ENCODE data around the gene RCOR1. TPM values are rescaled to one million over a fixed set of nuclear protein-coding genes. Genes with fewer than 3 reads are reported as not detected.

The RCOR1 gene
- total and polyA plus RNA-seq, 2 of the 8 experiments (the other 6 are each of a cell fraction or from before 2014, with no cell fraction given): 12.3 to 26.3 TPM

DNA sequence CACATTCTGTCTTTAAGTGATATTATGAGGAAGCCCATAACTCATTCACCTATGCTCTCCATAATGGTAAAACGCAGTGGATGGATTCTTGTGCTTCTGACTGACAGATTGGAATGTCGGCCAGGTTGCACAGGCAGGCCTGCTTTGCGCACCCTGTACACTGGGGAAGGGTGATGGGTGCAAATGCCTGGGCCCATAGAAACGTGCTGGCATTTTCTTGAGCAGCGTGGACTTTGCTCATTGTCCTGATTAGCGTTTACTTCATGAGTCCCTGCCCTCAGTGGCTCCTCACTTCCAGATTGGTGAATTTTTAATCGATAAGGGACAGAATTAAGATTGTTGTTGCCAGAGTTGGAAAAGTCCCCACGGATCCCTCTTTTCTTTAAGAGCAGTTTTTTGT lies 103.9 kb downstream of the RCOR1 start:
- Histone ChIP-seq H3K18ac (ENCODE audit: extremely low read depth, low read length) (no peak overlapping the region), H3K4me2 (ENCODE audit: insufficient read depth in 1 of 2, low read depth in 2 of 2, low read length in 2 of 2) (no peak overlapping the region), H3K9ac (replicated peaks in 1 of 4; ENCODE audit: extremely low read depth in 1 of 4, low read depth in 3 of 4, low read length in 3 of 4) (no peak overlapping the region; a peak in 1 of 7 replicates), H3K9me3 (ENCODE audit: insufficient read depth in 2 of 2, low read depth in 1 of 2, low read length in 1 of 2) (no peaks in the 10 kb centered on the region), H2AFZ (ENCODE audit: low read length) (no peak overlapping the region), H4K91ac (replicated peaks; ENCODE audit: insufficient read length, low read length) (no peak overlapping the region), H3K4ac (replicated peaks; ENCODE audit: insufficient read length, low read depth, low read length) (no peak overlapping the region), H4K5ac (ENCODE audit: insufficient read length, low read depth, low read length) (no peak overlapping the region), H3K4me1 (replicated peaks in 1 of 4; ENCODE audit: control insufficient read depth in 3 of 4, insufficient read depth in 4 of 4, low read length in 3 of 4) (peaks cover 0 to 8% (median under 1%) of the 10 kb centered on the region in 4 experiments; a peak in 2 of 7 replicates), H3K79me1 (ENCODE audit: low read depth, low read length) (no peaks in the 10 kb centered on the region; the same call in 1 of the 2 replicates), H3K14ac (ENCODE audit: insufficient read length) (no peak overlapping the region), H4K8ac (ENCODE audit: extremely low read depth, insufficient read depth, low read length) (no peak overlapping the region), H4K20me1 (replicated peaks in 1 of 2; ENCODE audit: control insufficient read depth in 1 of 2, insufficient read depth in 2 of 2, low read length in 2 of 2) (peaks cover 6 to 7% of the 10 kb centered on the region in 2 experiments), H3K23me2 (ENCODE audit: low read depth, low read length) (no peaks in the 10 kb centered on the region), H2BK15ac (ENCODE audit: low read length) (no peak overlapping the region), H2AK5ac (ENCODE audit: low read depth, low read length) (no peak overlapping the region), H2BK12ac (ENCODE audit: low read depth, low read length) (no peak overlapping the region), H3K27ac (ENCODE audit: low read depth, low read length) (no peak overlapping the region), H2BK20ac (ENCODE audit: low read length) (0 out of 2 replicates have a peak overlapping the region, but pooled peaks have one; percentile 49), H3K56ac (replicated peaks; ENCODE audit: insufficient read length, low read depth, low read length) (no peak overlapping the region), H3K23ac (ENCODE audit: insufficient read length) (no peak overlapping the region), H3K27me3 (replicated peaks in 1 of 4; ENCODE audit: control insufficient read depth in 3 of 4, extremely low read depth in 1 of 4, insufficient read depth in 3 of 4, low read length in 3 of 4) (no peaks in the 10 kb centered on the region), H3K4me3 (ENCODE audit: extremely low read depth in 1 of 4, insufficient read depth in 2 of 4, low read depth in 3 of 4, low read length in 4 of 4) (no peak overlapping the region), H2BK5ac (ENCODE audit: low read depth, low read length) (no peak overlapping the region), H2BK120ac (replicated peaks; ENCODE audit: low read depth, low read length) (no peak overlapping the region), H3K36me3 (ENCODE audit: control insufficient read depth in 2 of 4, insufficient read depth in 4 of 4, low read length in 3 of 4) (no peaks in the 10 kb centered on the region), H3K79me2 (ENCODE audit: control insufficient read depth in 1 of 2, insufficient read depth in 2 of 2, low read length in 2 of 2) (peaks cover 6 to 55% of the 10 kb centered on the region in 2 experiments; a peak in 3 of 4 replicates)
- 85% methylated on average over 8 of the region's 8 CpGs; no CpG with 5 or more reads in 1 of the 2 experiments for WGBS, 2 experiments (ENCODE audit: extremely low coverage in 1 of 2, insufficient coverage in 1 of 2, insufficient read length in 1 of 2, insufficient replicate concordance in 2 of 2, low coverage in 1 of 2, low lambda C conversion rate in 2 of 2, missing lambda C conversion rate in 1 of 2)
- POLR2A ChIA-PET (ENCODE audit: partially characterized antibody): interaction anchor here (0.7 kb wide), 1 partner anchor 87 kb away, joined by 3 read pairs; no protein-coding TSS in a partner anchor
- DNase-seq (ENCODE audit: low read depth in 1 of 2, low spot score in 2 of 2) (no peak), FAIRE-seq (no peak)
- CTCF ChIA-PET (ENCODE audit: partially characterized antibody): interaction anchor here (0.8 to 4.1 kb wide), 14 partner anchors 9 to 221 kb away, joined by 3 to 63 read pairs (median 4); no protein-coding TSS in a partner anchor
- no peak for TF ChIP-seq YY1 (IDR thresholded peaks at IDR 0.05; ENCODE audit: low read depth, low read length)
- no peak for TF ChIP-seq TCF12 (IDR thresholded peaks at IDR 0.05; ENCODE audit: low read depth, low read length)
- TF ChIP-seq SIN3A (conservative IDR thresholded peaks at IDR 0.05 in 1 of 2, IDR thresholded peaks at IDR 0.05 in 1 of 2; ENCODE audit: low read depth in 1 of 2, low read length in 2 of 2): no peak
- no peak for TF ChIP-seq FOSL1 (IDR thresholded peaks at IDR 0.05; ENCODE audit: insufficient read depth, low read depth, low read length)
- TF ChIP-seq, protein P1, sequence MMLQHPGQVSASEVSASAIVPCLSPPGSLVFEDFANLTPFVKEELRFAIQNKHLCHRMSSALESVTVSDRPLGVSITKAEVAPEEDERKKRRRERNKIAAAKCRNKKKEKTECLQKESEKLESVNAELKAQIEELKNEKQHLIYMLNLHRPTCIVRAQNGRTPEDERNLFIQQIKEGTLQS (IDR thresholded peaks at IDR 0.05; ENCODE audit: insufficient read depth, low read depth, low read length): no peak
- TF ChIP-seq, protein P2, sequence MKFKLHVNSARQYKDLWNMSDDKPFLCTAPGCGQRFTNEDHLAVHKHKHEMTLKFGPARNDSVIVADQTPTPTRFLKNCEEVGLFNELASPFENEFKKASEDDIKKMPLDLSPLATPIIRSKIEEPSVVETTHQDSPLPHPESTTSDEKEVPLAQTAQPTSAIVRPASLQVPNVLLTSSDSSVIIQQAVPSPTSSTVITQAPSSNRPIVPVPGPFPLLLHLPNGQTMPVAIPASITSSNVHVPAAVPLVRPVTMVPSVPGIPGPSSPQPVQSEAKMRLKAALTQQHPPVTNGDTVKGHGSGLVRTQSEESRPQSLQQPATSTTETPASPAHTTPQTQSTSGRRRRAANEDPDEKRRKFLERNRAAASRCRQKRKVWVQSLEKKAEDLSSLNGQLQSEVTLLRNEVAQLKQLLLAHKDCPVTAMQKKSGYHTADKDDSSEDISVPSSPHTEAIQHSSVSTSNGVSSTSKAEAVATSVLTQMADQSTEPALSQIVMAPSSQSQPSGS (IDR thresholded peaks at IDR 0.05; ENCODE audit: low read length): no peak
- TF ChIP-seq SIRT6 (IDR thresholded peaks at IDR 0.05; ENCODE audit: low read length): no peak
- no peak for TF ChIP-seq MAFK (IDR thresholded peaks at IDR 0.05; ENCODE audit: low read depth, low read length)
- TF ChIP-seq SP2 (IDR thresholded peaks at IDR 0.05; ENCODE audit: low read length): no peak
- TF ChIP-seq EP300 (IDR thresholded peaks at IDR 0.05; ENCODE audit: borderline replicate concordance in 1 of 2, low read depth in 2 of 2, low read length in 2 of 2): no peak
- TF ChIP-seq KDM4A (IDR thresholded peaks at IDR 0.05; ENCODE audit: low read depth, low read length, severe bottlenecking): no peak
- TF ChIP-seq CREB1 (IDR thresholded peaks at IDR 0.05): no peak
